Retinal pigment epithelial cell (primary cell): Measurements from ENCODE around the gene MICU1.

Experiments used
- DNase-seq: peaks from one replicate; pipeline ENCODE4 v3.0.0-alpha.2; 2010; ENCODE audit warnings: low read depth
- H3K4me3 ChIP-seq: 2 replicates; pipeline ENCODE4 v1.5.1; 2011; ENCODE audit warnings: mild to moderate bottlenecking, low read length, control low read depth, moderate library complexity
- CTCF ChIP-seq: conservative IDR thresholded peaks from 2 replicates; pipeline ENCODE4 v1.5.1; 2011; ENCODE audit warnings: low read depth, low read length, control low read depth, inconsistent platforms

The MICU1 gene

GRCh38 chr10:72541337-72541736 lies 84.5 kb downstream of the MICU1 start:
- DNase-seq = no peak
- no peak for TF ChIP-seq CTCF
- no peak overlapping the region for H3K4me3 ChIP-seq

GRCh38 chr10:72540193-72540807 lies 85.6 kb downstream of the MICU1 start:
- DNase-seq = no peak
- no peak overlapping the region for H3K4me3 ChIP-seq
- TF ChIP-seq CTCF = no peak

- no peak for TF ChIP-seq CTCF
- H3K4me3 ChIP-seq = no peak overlapping the region
- DNase-seq = no peak
Measured at GRCh38 chr10:72539137-72539536, 86.7 kb downstream of the MICU1 start.

- no peak overlapping the region for H3K4me3 ChIP-seq
- no peak for DNase-seq
- no peak for TF ChIP-seq CTCF
Measured at GRCh38 chr10:72525689-72526088, 100.2 kb downstream of the MICU1 start.

GRCh38 chr10:72525277-72525676 lies 100.6 kb downstream of the MICU1 start:
- no peak for TF ChIP-seq CTCF
- no peak overlapping the region for H3K4me3 ChIP-seq
- peak; percentile 27 for DNase-seq

GRCh38 chr10:72524489-72524888 lies 101.4 kb downstream of the MICU1 start:
- no peak overlapping the region for H3K4me3 ChIP-seq
- TF ChIP-seq CTCF = no peak
- peak; percentile 17 for DNase-seq

- no peak overlapping the region for H3K4me3 ChIP-seq
- no peak for TF ChIP-seq CTCF
- no peak for DNase-seq
Measured at GRCh38 chr10:72523932-72524396, 101.9 kb downstream of the MICU1 start.
